ENCODE data around the gene CLSTN2.

CLSTN2 gene

DNA sequence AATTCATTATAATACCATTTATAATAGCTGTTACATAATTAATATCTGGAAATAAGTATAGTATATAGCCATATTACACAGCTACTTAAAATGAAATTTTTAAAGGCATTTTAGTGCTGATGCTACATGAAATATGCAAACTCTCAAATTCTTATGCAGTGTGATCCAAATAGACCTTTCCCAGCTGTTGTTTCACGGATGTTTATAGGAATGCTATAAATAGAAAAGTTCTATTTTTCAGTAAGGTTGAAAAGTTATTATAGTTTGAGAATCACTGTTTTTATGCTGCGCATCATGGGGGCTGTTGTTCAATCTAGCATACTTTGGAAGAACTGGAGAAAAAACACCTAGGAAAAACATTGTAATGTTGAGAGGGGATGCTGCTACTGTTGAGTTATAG is 595.1 kb downstream of the CLSTN2 start:
- DNase-seq (ENCODE audit: extremely low read depth, low read depth) = no peak
- TF ChIP-seq, protein P1, sequence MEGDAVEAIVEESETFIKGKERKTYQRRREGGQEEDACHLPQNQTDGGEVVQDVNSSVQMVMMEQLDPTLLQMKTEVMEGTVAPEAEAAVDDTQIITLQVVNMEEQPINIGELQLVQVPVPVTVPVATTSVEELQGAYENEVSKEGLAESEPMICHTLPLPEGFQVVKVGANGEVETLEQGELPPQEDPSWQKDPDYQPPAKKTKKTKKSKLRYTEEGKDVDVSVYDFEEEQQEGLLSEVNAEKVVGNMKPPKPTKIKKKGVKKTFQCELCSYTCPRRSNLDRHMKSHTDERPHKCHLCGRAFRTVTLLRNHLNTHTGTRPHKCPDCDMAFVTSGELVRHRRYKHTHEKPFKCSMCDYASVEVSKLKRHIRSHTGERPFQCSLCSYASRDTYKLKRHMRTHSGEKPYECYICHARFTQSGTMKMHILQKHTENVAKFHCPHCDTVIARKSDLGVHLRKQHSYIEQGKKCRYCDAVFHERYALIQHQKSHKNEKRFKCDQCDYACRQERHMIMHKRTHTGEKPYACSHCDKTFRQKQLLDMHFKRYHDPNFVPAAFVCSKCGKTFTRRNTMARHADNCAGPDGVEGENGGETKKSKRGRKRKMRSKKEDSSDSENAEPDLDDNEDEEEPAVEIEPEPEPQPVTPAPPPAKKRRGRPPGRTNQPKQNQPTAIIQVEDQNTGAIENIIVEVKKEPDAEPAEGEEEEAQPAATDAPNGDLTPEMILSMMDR (IDR thresholded peaks at IDR 0.05; ENCODE audit: low read depth, low read length) = no peak

DNA sequence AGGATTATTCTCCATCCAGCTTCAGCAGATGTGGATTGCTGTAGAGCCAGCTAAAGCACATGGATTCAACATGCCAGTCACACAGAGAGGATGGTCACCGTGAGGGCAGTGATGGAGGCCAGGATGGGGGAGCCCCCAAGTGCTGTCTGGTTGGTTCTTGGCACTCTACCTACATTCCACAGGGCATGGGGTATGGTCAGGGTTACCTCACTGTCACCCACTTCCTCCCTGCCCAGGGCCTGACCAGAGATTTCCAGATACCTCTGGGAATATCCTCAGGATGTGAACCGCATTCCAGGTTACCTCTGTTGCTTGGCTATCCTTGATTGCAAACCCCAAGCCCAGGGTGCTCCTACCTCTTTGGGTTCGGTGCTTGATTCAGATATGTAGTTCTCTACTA is 595.6 kb downstream of the CLSTN2 start:
- TF ChIP-seq, protein P1 (IDR thresholded peaks at IDR 0.05; ENCODE audit: low read depth, low read length) = no peak
- DNase-seq (ENCODE audit: extremely low read depth, low read depth) = no peak

DNA sequence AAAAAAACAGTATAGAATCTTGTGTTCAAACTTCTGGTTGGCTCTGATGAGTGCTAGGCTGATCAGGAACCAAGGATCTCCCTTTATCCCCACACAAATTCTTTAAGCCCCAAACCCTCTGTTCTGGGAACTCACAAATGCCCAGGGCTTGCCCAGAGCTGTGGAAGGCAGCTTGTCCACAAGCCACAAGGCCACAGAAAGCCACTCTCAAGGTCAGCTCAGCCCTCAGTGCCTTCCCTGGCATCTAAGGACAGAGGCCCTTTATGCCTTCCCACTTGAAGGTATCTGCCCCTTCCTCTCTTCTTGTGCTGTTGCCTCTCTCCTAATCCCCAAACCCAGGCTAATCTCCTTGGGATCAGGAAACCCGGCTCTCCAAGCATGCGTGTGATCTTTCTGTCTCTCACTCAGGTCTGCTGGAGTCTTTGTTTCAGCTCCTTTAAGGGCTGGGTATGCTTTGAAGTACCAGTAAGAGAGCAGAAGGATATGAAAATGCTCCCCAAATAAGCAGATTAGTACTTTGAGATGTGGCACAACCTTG is 597.9 kb downstream of the CLSTN2 start:
- TF ChIP-seq, protein P1 (IDR thresholded peaks at IDR 0.05; ENCODE audit: low read depth, low read length) = no peak
- no peak for DNase-seq (ENCODE audit: extremely low read depth, low read depth)

DNA sequence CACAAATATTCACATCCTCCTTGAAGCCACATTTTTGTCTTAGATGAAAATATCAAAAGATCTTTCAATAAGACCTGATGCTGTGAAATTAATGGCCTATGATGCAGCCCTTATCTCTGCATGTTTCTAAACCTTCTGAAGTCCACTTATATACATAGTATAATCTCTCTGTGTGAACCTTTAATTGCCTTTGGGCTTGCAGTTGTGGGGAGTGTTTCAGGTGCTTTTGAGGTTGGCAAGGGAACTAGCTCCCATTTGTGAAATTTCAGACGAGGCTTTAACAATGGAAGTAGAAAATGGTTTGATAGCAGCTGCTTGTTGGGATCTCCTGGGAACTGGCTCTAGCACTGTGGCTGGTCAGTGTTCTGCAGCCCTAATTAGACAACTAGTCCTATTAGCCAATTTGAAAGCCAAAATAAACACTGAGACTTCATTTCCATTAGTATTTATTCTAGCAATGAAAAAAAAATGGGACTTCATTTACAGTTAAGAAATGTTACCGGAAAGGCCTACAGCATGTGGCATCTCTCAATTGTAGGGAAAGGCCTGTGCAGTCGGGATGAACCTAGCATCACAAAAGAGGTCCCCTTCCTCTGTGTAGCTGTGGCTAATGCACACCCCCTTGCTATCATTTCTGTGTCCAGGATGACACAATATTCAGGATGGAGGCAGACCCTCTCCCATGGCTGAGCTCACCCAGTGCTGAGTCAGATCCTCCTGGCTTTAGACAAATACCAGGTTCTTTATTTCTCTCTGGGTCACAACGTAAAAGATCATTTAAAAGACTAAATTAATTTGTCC is 602.1 kb downstream of the CLSTN2 start:
- TF ChIP-seq, protein P1 (IDR thresholded peaks at IDR 0.05; ENCODE audit: low read depth, low read length) = no peak
- no peak for DNase-seq (ENCODE audit: extremely low read depth, low read depth)

DNA sequence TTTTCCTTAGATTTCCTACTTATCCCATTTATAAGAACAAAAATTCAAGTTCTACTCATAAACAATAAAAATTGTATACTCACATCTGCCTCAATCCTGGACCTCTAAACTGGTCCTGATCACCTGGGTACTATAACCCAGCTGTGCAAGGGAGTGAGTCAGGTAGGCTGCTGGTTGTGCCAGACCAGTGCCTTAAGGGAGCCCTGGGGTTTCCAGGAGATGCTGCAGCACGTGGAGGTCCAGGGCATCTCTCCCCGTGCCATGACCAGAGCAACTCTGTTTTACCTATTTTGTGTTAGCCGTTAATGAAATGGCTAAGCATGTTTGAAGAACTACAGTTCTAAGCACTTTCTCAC is 602.7 kb downstream of the CLSTN2 start:
- no peak for DNase-seq (ENCODE audit: extremely low read depth, low read depth)
- TF ChIP-seq, protein P1 (IDR thresholded peaks at IDR 0.05; ENCODE audit: low read depth, low read length) = no peak

DNA sequence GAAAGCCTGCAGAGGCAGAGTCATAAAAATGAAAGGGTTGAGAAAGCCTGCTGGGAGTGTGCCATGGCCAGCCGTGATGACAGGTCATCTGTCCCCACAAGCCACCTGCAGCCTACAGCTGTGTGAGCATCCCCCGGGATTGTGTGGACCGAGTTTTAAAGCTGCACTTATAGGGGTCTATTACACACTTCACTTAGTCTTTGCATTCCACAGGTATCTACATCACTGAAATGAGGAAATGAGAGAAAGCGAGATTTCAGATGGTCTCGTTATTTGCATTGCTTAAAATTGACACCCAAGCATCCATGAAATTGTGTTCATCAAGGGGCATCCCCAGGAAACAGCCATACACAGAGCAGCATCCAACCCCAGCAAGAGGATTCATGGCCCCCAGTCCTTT is 605.3 kb downstream of the CLSTN2 start:
- no peak for DNase-seq (ENCODE audit: extremely low read depth, low read depth)
- TF ChIP-seq, protein P1 (IDR thresholded peaks at IDR 0.05; ENCODE audit: low read depth, low read length) = no peak

DNA sequence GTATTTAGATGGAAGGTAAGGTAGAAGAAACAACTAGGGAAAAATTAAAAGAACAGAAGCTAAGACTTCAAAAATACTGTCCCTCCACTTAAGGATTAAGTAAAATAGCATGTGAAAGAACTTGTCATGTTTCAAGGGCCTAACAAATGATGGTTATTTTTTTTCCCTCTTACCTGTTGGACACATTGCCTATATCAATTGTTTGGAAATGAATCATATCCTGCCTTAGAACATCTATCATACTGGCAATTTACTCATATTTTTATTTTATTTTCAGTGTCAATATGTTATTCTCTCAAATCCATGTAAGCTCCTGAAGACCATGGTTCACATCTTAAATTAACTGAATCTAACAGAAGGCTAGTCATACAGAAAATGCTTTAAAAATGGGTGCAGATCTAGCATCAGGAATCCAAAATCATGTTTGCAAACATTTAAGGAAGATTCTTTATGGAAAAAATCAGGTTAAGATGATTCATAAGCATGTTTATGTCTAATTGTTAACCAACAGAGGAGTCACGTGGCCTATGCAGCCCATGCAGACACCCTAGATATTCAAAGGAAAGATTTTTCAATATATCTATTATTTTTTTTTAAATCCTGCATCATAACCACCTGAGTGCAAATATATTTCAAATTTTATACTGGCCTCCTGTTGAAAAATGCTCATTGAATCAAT is 607.1 kb downstream of the CLSTN2 start:
- TF ChIP-seq, protein P1 (IDR thresholded peaks at IDR 0.05; ENCODE audit: low read depth, low read length) = no peak
- no peak for DNase-seq (ENCODE audit: extremely low read depth, low read depth)
